ENCODE data around the gene ZNF154. TPM values are rescaled to one million over a fixed set of nuclear protein-coding genes. Genes with fewer than 3 reads are reported as not detected.
A peak's percentile ranks its signal among the peaks of the same experiment; 100 is the strongest.

ZNF154 gene
- total RNA-seq, 1 experiment from 2014 or later: 18.7 TPM

GRCh38 chr19:57709616-57710015 is 612 bp upstream of the ZNF154 start:
- Histone ChIP-seq H3K79me1 (ENCODE audit: insufficient read depth, low read depth, low read length, poor library complexity, severe bottlenecking) (no peaks in the 10 kb centered on the region), H3K9me3 (ENCODE audit: control insufficient read depth, low read depth, low read length) (no peaks in the 10 kb centered on the region), H2AK5ac (ENCODE audit: insufficient read length, low read length) (no peak overlapping the region), H2AFZ (ENCODE audit: low read length) (no peak overlapping the region), H2BK5ac (ENCODE audit: insufficient read length, low read length) (no peak overlapping the region), H4K8ac (replicated peaks; ENCODE audit: insufficient read length, low read depth, low read length) (no peak overlapping the region), H3K4me1 (ENCODE audit: insufficient read depth, low read length) (peaks cover 3% of the 10 kb centered on the region; the same call in 1 of the 2 replicates), H3K79me2 (ENCODE audit: insufficient read depth, low read length) (peaks cover 21% of the 10 kb centered on the region; the same call in 1 of the 2 replicates), H3K18ac (ENCODE audit: insufficient read length, low read depth, low read length) (no peak overlapping the region), H4K20me1 (ENCODE audit: control insufficient read depth, insufficient read depth, insufficient read length) (no peaks in the 10 kb centered on the region), H3K14ac (ENCODE audit: insufficient read depth, low read length) (no peak overlapping the region), H2BK15ac (ENCODE audit: low read depth, low read length) (no peak overlapping the region), H3K9ac (ENCODE audit: extremely low read depth, insufficient read length, low read length) (no peak overlapping the region), H4K91ac (ENCODE audit: insufficient read length, low read depth, low read length) (no peak overlapping the region), H3K23ac (ENCODE audit: insufficient read length, low read depth, low read length) (no peak overlapping the region), H3K4ac (ENCODE audit: low read depth, low read length) (no peak overlapping the region), H3T11ph (ENCODE audit: low read length) (no peak overlapping the region), H3K27me3 (ENCODE audit: insufficient read depth, low read length) (no peaks in the 10 kb centered on the region), H2BK12ac (ENCODE audit: insufficient read length, low read depth, low read length) (no peak overlapping the region), H3K4me2 (ENCODE audit: insufficient read depth, insufficient read length, low read length) (peak overlapping the region; percentile 82), H3K23me2 (ENCODE audit: insufficient read length, low read depth, low read length, poor library complexity, severe bottlenecking) (peaks cover 8% of the 10 kb centered on the region), H4K5ac (ENCODE audit: insufficient read length, low read depth, low read length) (no peak overlapping the region), H3K27ac (ENCODE audit: insufficient read length, low read depth, low read length) (no peak overlapping the region), H2BK120ac (ENCODE audit: low read depth, low read length, poor library complexity, severe bottlenecking) (no peak overlapping the region), H3K56ac (ENCODE audit: insufficient read length, low read depth, low read length) (no peak overlapping the region), H2BK20ac (ENCODE audit: low read depth, low read length, poor library complexity, severe bottlenecking) (no peak overlapping the region)
- peaks cover 27 to 37% (median 31%) of the 10 kb centered on the region in 3 experiments for H3K36me3 Mint-ChIP-seq (ENCODE audit: insufficient read depth in 1 of 3, low read depth in 3 of 3)
- no CpG with 5 or more reads among the region's 15 CpGs for whole genome bisulfite sequencing (ENCODE audit: extremely low coverage, insufficient read length, low lambda C conversion rate)
- H3K4me1 Mint-ChIP-seq: peaks cover 35 to 37% of the 10 kb centered on the region in 2 experiments
- H3K9me3 Mint-ChIP-seq: peaks cover 0 to 2% of the 10 kb centered on the region in 2 experiments; a peak in 2 of 5 replicates
- H3K27me3 Mint-ChIP-seq (ENCODE audit: low read depth): no peaks in the 10 kb centered on the region; the same call in 1 of the 2 replicates
- DNase-seq: peak; percentile 31
- TF ChIP-seq, protein P1, sequence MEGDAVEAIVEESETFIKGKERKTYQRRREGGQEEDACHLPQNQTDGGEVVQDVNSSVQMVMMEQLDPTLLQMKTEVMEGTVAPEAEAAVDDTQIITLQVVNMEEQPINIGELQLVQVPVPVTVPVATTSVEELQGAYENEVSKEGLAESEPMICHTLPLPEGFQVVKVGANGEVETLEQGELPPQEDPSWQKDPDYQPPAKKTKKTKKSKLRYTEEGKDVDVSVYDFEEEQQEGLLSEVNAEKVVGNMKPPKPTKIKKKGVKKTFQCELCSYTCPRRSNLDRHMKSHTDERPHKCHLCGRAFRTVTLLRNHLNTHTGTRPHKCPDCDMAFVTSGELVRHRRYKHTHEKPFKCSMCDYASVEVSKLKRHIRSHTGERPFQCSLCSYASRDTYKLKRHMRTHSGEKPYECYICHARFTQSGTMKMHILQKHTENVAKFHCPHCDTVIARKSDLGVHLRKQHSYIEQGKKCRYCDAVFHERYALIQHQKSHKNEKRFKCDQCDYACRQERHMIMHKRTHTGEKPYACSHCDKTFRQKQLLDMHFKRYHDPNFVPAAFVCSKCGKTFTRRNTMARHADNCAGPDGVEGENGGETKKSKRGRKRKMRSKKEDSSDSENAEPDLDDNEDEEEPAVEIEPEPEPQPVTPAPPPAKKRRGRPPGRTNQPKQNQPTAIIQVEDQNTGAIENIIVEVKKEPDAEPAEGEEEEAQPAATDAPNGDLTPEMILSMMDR (conservative IDR thresholded peaks at IDR 0.05): 0 out of 3 replicates have a peak, but pooled peaks have one; percentile 14
- H3K4me3 Mint-ChIP-seq: peak overlapping the region; percentile 91 to 98
- no peak overlapping the region for H3K27ac Mint-ChIP-seq
